ENCODE results near the gene NUTF2.
A peak's percentile ranks its signal among the peaks of the same experiment; 100 is the strongest.
"Not testable (repeated sequence)": the region's sequence is repeated elsewhere in the genome, so short reads cannot be mapped to it uniquely, and the experiment has no call there.

Gene NUTF2

GRCh38 chr16:67845291-67846062 lies 1.3 kb upstream of the NUTF2 start:
- H3K4me1 Mint-ChIP-seq (ENCODE audit: low read depth) = peaks cover 59% of the 10 kb centered on the region
- peaks cover 59% of the 10 kb centered on the region for H3K36me3 Mint-ChIP-seq (ENCODE audit: low read depth)

DNA sequence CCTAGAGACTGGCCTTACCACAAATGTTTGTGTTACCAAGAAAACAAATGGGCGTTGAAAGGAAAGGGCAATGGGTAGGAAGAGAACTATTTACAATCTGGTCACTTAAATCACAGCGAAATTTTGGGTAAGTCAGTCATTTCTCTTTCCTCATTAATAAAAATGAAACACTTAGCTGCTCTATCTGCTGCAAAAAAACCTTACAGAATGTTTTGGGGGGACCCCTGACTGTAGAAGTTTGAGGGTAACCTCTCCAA lies 742 bp upstream of the NUTF2 start:
- H3K27ac Mint-ChIP-seq = peak overlapping the region; percentile 94
- H3K9me3 Mint-ChIP-seq = no peaks in the 10 kb centered on the region
- H3K36me3 Mint-ChIP-seq (ENCODE audit: low read depth) = peaks cover 63% of the 10 kb centered on the region
- peak overlapping the region; percentile 96 for H3K4me3 Mint-ChIP-seq
- DNase-seq = no peak
- H3K27me3 Mint-ChIP-seq = no peaks in the 10 kb centered on the region
- peaks cover 62% of the 10 kb centered on the region for H3K4me1 Mint-ChIP-seq (ENCODE audit: low read depth)

More at GRCh38 chr16:67845291-67846062, 1.3 kb upstream of the NUTF2 start:
- no peaks in the 10 kb centered on the region for H3K27me3 Mint-ChIP-seq
- peak overlapping the region; percentile 96 for H3K4me3 Mint-ChIP-seq
- peak overlapping the region; percentile 94 for H3K27ac Mint-ChIP-seq
- DNase-seq = no peak
- H3K9me3 Mint-ChIP-seq = no peaks in the 10 kb centered on the region

GRCh38 chr16:67847064-67847861 lies 530 bp downstream of the NUTF2 start, which contains the start of gene CENPT:
Gene CENPT (minus strand): TSS chr16:67847693. CDS start chr16:67833859, 13,834 bp downstream.
- no peaks in the 10 kb centered on the region for H3K27me3 Mint-ChIP-seq
- peak within 1 kb of the TSS; percentile 94 for H3K27ac Mint-ChIP-seq
- H3K4me1 Mint-ChIP-seq (ENCODE audit: low read depth) = peaks cover 59% of the 10 kb centered on the region
- H3K36me3 Mint-ChIP-seq (ENCODE audit: low read depth) = peaks cover 70% of the 10 kb centered on the region
- H3K4me3 Mint-ChIP-seq = peak within 1 kb of the TSS; percentile 96
- no peak for DNase-seq
- no peaks in the 10 kb centered on the region for H3K9me3 Mint-ChIP-seq

DNA sequence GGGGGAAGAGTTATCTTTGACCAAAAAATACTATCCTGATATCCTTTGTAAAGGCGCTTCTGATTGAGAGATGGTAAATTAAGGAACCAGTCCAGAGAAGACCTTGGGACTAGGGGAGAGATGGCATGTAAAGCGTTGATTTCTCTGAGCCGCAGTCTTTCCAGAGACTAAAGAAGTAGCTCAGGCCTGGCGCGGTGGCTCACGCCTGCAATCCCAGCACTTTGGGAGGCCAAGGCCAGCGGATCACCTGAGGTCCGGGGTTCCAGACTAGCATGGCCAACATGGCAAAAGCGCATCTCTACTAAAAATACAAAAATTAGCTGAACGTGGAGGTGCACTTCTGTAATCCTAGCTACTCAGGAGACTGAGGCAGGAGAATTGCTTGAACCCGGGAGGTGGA lies 1.4 kb downstream of the NUTF2 start:
- Mint-ChIP-seq H3K4me3 (peak overlapping the region; percentile 93), H3K9me3 (no peaks in the 10 kb centered on the region), H3K27me3 (no peaks in the 10 kb centered on the region), H3K4me1 (ENCODE audit: low read depth) (peaks cover 59% of the 10 kb centered on the region), H3K27ac (peak overlapping the region; percentile 90), H3K36me3 (ENCODE audit: low read depth) (peaks cover 63% of the 10 kb centered on the region)
- DNase-seq = no peak

GRCh38 chr16:67853670-67854069 lies 6.9 kb downstream of the NUTF2 start:
- no peak for DNase-seq
- Mint-ChIP-seq H3K4me3 (no peak overlapping the region), H3K27ac (no peak overlapping the region), H3K4me1 (ENCODE audit: low read depth) (peaks cover 57% of the 10 kb centered on the region), H3K9me3 (no peaks in the 10 kb centered on the region), H3K36me3 (ENCODE audit: low read depth) (peaks cover 64% of the 10 kb centered on the region), H3K27me3 (no peaks in the 10 kb centered on the region)

- Mint-ChIP-seq H3K27me3 (no peaks in the 10 kb centered on the region), H3K27ac (peak overlapping the region; percentile 26), H3K4me3 (no peak overlapping the region), H3K4me1 (ENCODE audit: low read depth) (peaks cover 47% of the 10 kb centered on the region), H3K36me3 (ENCODE audit: low read depth) (peaks cover 64% of the 10 kb centered on the region), H3K9me3 (no peaks in the 10 kb centered on the region)
- no peak for DNase-seq
Observed at GRCh38 chr16:67855789-67856188, 9.1 kb downstream of the NUTF2 start.

GRCh38 chr16:67856927-67857546 lies 10.3 kb downstream of the NUTF2 start:
- Mint-ChIP-seq H3K4me1 (ENCODE audit: low read depth) (peaks cover 46% of the 10 kb centered on the region), H3K36me3 (ENCODE audit: low read depth) (peaks cover 65% of the 10 kb centered on the region), H3K27me3 (no peaks in the 10 kb centered on the region), H3K27ac (peak overlapping the region; percentile 27), H3K4me3 (no peak overlapping the region), H3K9me3 (no peaks in the 10 kb centered on the region)
- DNase-seq = no peak

- Mint-ChIP-seq H3K27ac (peak overlapping the region; percentile 27), H3K36me3 (ENCODE audit: low read depth) (peaks cover 68% of the 10 kb centered on the region), H3K4me3 (no peak overlapping the region), H3K27me3 (no peaks in the 10 kb centered on the region), H3K4me1 (ENCODE audit: low read depth) (peaks cover 46% of the 10 kb centered on the region), H3K9me3 (no peaks in the 10 kb centered on the region)
- peak; percentile 37 for DNase-seq
Observed at GRCh38 chr16:67857547-67858233, 11.0 kb downstream of the NUTF2 start.

DNA sequence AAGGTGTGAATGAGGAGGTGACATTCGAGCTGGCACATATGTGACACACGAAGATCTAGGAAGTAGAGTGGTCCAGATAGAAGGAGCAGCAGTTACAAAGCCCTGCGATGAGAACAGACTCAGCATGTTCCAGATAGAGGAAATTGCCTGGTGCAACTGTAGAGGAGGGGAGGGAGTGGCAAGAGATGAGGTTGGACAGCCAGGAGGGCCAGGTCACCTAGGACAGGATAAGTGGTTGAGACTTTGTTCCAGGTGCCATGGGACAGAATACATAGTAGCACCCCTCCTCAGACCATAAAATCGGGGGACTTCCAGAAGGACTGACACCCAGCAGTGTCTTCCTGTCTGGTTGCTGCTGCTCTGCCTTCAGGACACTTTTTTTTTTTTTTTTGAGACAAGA lies 11.8 kb downstream of the NUTF2 start:
- H3K27me3 Mint-ChIP-seq = no peaks in the 10 kb centered on the region

DNA sequence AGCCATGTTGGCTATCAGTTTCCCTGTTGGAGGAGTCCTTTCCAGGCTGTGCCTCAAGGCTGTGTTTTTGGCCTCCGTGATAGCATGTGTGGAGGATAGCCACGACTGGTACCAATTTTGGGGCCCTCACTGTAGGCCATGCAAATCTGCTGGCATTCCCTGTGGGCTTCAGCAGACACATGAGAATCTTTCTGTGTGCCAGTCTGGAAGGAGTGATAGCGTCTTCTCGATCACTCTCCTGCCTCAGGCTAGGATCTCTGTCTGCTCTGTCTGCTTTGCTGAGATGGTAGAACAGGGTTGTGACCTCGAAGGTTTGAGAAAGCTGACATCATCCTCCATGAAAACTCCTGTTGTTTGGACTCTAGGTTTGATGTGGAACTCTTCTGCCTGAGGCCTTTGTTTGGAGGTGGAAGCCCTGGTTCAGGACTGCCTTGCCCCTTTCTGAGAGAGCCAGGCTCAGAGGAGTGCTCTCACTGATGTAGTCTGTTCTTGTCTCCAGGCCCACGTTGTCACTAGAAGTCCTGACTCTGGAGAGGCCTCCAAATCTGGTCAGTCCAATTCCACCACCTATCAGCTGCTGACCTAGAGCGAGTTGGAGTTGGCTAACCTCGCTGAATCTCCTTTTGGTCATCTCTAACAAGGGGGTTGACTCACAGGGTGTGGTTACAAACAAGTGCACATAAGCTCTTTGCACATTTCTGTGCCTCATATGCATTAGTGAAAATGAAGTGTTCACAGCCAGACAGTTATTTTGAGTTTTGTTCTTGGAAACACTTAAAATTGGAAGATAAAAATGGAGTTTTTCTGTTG lies 14.1 kb downstream of the NUTF2 start:
- peaks cover 31% of the 10 kb centered on the region for H3K4me1 Mint-ChIP-seq (ENCODE audit: low read depth)
- H3K36me3 Mint-ChIP-seq (ENCODE audit: low read depth) = peaks cover 67% of the 10 kb centered on the region
- no peaks in the 10 kb centered on the region for H3K9me3 Mint-ChIP-seq
- DNase-seq = no peak
- no peak overlapping the region for H3K4me3 Mint-ChIP-seq
- H3K27me3 Mint-ChIP-seq = no peaks in the 10 kb centered on the region
- peak overlapping the region; percentile 73 for H3K27ac Mint-ChIP-seq

More for the DNA sequence above, 11.8 kb downstream of the NUTF2 start:
- H3K36me3 Mint-ChIP-seq (ENCODE audit: low read depth) = peaks cover 68% of the 10 kb centered on the region
- H3K9me3 Mint-ChIP-seq = no peaks in the 10 kb centered on the region
- H3K4me3 Mint-ChIP-seq = no peak overlapping the region
- H3K27ac Mint-ChIP-seq = peak overlapping the region; percentile 69
- peaks cover 46% of the 10 kb centered on the region for H3K4me1 Mint-ChIP-seq (ENCODE audit: low read depth)
- DNase-seq = no peak

DNA sequence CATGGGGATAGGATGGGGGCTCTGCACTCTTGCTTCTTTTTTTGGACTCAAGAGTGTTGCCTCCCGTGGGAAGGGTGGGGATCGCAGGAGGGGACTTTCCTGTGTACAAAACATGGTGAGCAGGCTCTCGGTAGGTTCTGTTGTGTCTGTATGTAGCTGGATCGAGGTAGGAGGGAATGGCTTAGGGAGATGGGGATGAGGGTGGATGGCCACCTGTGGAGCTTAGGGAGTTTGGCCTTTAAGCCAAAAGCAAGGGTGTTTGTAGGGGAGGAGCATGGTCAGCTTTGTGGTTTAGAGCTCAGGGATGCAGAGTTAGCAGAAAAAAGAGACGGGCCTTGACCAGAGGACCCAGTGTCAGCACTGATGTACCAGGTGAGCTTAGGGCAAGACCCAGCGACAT lies 15.1 kb downstream of the NUTF2 start:
- Mint-ChIP-seq H3K4me1 (ENCODE audit: low read depth) (peaks cover 24% of the 10 kb centered on the region), H3K9me3 (no peaks in the 10 kb centered on the region), H3K4me3 (no peak overlapping the region), H3K27ac (peak overlapping the region; percentile 4), H3K27me3 (no peaks in the 10 kb centered on the region), H3K36me3 (ENCODE audit: low read depth) (peaks cover 72% of the 10 kb centered on the region)
- no peak for DNase-seq

DNA sequence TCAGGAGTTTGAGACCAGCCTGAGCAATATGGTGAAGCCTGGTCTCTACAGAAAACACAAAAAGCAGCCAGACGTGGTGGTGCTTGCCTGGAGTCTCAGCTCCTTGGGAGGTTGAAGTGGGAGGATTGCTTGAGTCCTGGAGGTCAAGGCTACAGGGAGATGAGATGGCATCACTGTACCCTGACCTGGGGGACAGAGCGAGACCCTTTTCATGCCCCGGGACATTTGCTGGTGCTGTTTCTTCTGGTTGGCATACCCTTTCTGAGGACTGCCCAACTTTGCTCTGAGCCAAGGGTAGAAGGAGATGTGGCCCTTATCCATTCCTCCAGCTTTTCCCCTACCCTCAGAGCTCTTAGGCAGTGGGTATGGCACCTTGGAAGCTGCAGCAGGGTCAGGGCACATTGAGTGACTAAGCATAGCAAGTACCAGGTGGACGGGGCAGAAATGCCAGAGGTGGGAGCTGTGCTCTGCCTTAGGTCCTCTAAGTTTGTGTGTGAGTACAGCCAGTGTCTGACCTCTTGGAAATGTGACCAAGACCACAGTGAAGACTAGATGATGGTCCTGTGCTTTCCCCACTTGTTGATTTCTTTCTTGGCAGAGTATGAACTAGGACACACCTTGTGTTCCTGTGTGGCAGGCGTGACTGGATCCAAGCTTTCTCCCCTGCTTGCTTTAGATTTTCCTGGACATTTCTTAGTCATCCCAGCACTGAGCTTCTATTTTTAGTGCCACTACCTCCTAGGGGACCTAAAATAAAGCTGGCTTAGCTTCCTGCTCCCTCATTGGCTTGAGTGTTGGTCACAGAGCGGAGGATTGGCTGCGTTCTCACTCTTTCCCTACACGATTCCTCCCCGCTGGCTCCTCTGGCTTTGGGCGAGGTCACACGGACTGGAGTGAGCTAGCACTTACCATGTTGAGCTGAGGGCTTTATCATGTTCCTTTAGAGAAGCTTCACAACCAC lies 16.2 kb downstream of the NUTF2 start:
- H3K36me3 Mint-ChIP-seq (ENCODE audit: low read depth) = peaks cover 75% of the 10 kb centered on the region
- peaks cover 13% of the 10 kb centered on the region for H3K4me1 Mint-ChIP-seq (ENCODE audit: low read depth)
- H3K4me3 Mint-ChIP-seq = no peak overlapping the region
- H3K27ac Mint-ChIP-seq = peak overlapping the region; percentile 50
- no peaks in the 10 kb centered on the region for H3K27me3 Mint-ChIP-seq
- DNase-seq = no peak
- no peaks in the 10 kb centered on the region for H3K9me3 Mint-ChIP-seq

- H3K36me3 Mint-ChIP-seq (ENCODE audit: low read depth) = peaks cover 73% of the 10 kb centered on the region
- H3K4me1 Mint-ChIP-seq (ENCODE audit: low read depth); H3K27me3 Mint-ChIP-seq; H3K9me3 Mint-ChIP-seq; H3K4me3 Mint-ChIP-seq; H3K27ac Mint-ChIP-seq; DNase-seq: not testable (repeated sequence)
Observed at GRCh38 chr16:67864044-67864443, 17.3 kb downstream of the NUTF2 start.
